Activated T-cell treated with anti-CD3 and anti-CD28 coated beads for 48 hours (primary cell): ENCODE results near the gene HHEX.
"Not testable (repeated sequence)": the region's sequence is repeated elsewhere in the genome, so short reads cannot be mapped to it uniquely, and the experiment has no call there.

Experiments used
- DNase-seq: peaks from one replicate; pipeline ENCODE4 v3.0.0-alpha.2; 2020; ENCODE audit warnings: low read depth

Gene HHEX

DNA sequence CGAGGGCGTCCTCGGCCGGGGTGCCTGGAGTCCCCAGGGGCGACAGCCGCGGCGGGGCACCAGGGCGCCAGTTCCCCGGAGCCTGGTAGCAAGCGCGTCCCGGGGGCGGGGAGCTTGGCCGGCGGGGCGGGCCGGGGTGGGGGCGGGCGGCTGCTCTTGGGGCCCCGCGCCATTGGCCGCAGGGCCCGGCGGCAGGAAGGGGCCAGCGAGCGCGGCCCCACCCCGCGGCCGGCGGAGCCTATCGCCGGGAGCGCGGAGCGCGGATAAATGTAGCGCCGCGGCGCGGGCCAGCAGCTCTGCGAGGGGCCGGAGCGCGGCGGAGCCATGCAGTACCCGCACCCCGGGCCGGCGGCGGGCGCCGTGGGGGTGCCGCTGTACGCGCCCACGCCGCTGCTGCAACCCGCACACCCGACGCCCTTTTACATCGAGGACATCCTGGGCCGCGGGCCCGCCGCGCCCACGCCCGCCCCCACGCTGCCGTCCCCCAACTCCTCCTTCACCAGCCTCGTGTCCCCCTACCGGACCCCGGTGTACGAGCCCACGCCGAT, at the start of gene HHEX:
TSS of gene HHEX (plus strand) at position 293 of the 548 bp plus-strand sequence. CDS start at position 325, 32 bp downstream.
- no peak for DNase-seq

DNA sequence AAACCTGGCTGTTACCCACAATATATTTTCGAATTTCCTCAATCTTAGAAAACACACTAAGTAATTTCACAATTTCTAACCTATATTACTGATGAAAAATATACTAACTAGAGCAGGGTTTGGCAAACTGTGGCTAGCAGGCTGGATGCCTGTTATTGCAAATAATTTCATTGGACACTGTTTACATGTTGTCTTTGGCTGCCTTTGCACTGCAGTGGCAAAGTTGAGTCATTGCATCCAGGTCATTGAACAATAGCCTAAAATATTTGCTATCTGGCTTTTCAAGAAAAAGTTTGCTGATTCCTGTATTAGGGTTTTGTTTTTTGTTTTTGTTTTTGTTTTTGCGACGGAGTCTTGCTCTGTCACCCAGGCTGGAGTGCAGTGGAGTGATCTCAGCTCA, 49.6 kb upstream of the HHEX start:
- no peak for DNase-seq

DNA sequence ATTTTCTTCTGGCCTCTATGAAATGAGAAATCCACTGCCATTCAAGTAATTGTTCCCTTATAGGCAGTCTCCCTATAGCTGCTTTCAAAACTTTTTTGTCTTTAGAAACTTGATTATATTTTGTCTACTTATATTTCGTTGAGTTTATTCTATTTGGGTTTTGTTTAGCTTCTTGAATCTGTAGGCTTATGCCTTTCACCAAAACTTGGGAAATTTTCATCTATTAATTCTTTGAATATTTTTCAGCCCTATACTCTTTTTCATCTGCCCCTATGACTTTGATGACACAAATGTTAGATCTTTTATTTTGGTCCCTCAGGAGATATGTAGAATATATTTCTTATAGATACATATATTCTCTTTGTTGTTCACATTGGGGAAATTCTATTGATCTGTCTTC, 48.3 kb upstream of the HHEX start:
- DNase-seq = no peak

DNA sequence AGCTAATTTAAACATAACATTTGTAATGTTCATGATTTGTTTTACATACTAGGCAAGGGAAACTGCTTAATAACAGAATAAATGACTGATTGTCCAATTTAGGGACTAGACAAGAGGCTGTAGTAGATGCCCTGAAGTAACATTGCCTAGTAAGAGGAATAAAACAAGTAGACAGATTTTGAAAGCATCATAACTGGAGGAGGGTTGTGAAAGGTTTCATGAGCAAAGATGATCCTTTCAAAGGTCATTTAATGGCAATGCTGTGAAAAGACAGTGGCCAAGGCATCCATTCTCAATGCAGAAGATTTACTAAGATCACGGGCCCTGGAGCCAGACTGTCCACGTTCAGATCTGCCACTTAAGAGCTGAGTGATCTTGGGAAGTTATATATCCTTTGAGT, 44.8 kb upstream of the HHEX start:
- DNase-seq = no peak

DNA sequence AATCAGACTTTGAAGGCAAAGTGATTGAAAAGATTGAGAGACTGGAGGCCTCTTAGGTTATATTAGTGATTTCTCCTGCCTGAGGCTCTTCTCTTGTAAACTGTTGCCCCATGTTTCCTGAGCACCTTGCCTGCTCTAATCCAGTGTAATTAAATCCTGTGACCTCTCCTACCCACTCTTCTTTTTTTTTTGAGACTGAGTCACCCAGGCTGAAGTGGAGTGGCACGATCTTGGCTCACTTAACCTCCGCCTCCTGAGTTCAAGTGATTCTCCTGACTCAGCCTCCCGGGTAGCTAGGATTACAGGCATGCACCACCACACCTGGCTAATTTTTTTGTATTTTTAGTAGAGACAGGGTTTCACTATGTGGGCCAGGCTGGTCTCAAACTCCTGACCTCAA, 38.9 kb upstream of the HHEX start:
- not testable (repeated sequence) for DNase-seq

DNA sequence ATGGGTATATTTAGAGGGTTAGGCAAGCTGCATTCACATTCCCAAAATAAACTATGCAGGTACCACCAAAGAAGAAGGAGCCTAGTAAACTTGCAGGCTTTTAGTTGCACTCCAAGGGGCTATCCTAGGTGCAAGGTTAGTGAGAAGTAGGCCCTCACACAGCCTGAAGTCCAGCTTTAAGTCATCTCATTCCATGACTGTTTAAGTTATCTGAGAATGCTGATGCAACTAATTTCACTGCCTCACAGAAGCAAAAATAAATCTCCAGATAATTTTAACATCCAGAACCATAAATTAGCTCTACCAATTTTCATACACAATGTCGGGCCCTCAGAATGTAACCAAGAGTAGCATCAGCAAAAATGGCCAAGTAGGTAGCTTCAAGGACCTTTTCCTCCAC, 34.3 kb upstream of the HHEX start:
- DNase-seq = no peak

DNA sequence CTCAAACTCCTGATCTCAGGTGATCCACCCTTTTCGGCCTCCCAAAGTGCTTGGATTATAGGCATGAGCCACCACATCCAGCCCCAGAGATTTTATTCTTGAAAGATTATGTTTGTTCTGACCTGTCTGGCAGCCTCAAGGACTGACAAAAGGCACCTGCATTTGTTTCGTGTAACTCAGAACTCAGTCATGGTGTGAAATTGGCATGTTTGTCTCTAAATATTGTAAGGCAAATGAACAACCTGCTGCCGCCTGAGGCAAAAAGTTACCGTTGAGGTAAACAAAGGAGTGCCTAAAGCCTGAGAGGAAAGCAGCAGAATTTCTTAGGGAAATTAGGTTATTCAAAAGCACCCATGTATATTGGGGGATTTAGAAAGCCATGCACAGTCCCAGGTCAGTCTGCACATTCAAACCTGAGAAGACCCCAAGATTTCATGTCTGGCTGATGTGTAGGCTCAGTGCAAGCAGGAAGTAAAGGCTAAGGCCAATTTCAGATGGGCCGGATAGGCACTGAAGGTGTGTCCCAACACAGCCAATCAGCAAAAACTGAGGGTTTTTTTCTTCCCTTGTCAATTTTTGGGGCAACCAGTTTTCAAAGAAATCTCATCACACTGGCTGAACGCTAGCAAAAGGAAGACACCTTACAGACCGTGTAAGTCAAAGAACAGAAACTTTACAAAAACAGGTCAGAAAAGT, 33.3 kb upstream of the HHEX start:
- DNase-seq = no peak

DNA sequence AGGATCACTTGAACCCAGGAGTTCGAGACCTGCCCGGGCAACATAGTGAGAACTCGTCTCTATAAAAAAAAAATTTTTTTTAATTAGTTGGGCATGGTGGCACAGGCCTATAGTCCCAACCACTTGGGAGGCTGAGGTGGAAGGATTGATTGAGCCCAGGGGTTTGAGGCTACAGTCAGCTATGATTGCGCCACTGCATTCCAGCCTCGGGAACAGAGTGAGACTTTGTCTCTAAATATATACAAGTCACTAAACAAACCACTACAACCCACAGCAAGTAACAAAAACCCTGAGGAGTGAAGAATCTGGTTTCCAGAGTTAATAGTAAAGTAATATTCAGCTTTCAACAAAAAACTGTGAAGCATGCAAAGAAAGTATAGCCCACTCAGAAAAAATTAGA, 32.7 kb upstream of the HHEX start:
- no peak for DNase-seq

DNA sequence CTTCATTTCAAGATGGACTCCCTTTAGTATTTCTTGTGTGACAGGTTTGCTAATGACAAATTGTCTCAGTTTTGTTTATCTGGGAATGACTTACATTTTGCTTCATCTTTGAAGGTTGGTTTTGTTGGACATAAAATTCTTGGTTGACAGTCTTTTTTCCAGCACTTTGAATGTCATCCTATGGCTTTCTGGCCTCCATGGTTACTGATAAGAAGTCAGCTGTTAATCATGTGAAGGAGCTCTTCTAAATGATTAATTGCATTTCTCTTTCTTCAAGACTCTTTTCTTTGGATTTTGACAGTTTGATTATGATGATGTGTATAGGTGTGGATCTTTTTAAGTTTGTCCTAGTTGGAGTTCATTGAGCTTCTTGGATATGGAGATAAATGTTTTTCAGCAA, 26.9 kb upstream of the HHEX start:
- DNase-seq = no peak

DNA sequence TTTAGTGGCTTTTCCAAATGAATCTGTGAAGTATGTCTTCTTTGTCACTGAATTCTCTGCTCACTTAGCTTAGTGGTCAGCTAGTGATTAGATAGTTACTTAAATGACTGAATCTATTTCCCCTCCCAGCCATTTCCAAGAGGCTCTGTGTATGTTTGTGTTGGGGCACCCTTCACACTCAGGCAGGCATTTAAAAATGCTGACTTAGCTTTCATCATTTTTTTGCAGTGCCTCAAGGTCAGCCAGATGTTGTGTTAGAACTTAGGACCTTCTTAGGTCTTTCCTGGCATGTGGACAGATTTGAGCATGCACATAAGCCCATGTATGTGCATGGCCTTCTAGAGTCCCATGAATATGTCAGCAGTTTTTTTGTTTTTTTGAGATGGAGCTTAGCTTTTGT, 25.4 kb upstream of the HHEX start:
- DNase-seq = no peak

DNA sequence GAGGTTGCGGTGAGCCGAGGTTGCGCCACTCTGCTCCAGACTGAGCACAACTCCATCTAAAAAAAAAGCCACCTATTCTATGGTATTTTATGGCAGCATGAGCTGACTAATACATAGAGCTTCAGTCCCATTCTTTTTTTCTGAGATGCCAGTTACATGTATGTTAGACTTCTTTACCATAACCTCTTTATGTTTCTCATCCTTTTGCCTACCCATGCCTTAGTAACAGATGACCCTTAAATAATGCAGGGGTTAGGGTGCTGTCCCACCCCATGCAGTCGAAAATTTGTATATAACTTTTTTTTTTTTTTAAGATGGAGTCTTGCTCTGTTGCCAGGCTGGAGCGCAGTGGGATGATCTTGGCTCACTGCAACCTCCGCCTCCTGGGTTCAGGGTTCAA, 22.7 kb upstream of the HHEX start:
- no peak for DNase-seq

DNA sequence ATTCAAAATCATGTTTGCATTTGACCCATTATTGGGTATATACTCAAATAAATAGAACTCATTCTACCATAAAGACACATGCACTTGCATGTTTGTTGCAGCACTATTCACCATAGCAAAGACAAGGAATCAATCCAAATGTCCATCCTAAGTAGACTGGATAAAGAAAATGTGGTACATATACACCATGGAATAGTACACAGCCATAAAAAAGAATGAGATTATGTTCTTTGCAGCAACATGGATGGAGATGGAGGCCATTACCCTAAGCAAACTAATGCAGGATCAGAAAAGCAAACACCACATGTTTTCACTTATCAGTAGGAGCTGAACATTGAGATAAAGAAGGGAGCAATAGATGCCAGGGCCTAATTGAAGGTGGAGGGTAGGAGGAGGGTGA, 12.0 kb upstream of the HHEX start:
- DNase-seq = no peak

DNA sequence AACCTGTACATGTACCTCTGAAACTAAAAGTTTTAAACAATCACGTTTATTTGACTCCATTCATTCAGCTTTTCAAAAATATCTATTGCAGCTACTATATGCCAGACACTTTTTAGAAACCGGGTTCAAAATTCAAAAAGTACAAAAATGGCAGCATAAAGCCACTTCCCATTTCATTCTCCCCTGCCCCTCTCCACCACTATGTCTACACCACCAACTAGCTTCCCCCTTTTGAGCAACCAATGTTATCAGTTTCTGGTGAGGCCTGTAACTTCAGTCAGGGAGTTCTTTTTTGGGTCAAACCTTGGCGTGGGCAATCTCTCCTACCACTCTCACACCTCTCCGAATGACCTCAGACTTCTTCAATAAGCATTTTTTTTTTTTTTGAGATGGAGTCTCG, 11.5 kb upstream of the HHEX start:
- no peak for DNase-seq

DNA sequence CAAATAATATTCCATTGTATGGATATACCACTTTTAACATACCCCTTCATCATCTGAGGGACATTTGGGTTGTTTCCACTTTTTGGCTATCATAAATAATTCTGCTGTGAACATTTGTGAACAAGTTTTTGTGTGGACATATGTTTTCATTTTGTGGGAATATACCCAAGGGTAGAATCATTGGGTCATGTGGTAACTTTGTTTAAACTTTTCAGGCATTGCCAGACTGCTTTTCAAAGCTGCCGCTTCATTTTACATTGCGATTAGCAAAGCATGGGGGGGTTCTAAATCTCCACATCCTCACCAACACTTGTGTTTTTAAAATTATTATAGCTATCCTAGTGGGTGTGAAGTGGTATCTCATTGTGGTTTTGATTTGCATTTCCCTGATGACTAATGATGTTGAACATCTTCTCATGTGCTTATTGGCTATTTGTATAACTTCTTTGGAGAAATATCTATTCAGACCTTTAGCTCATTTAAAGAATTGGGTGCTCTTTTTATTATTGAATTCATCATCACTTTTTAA, 8.4 kb upstream of the HHEX start:
- DNase-seq = no peak

DNA sequence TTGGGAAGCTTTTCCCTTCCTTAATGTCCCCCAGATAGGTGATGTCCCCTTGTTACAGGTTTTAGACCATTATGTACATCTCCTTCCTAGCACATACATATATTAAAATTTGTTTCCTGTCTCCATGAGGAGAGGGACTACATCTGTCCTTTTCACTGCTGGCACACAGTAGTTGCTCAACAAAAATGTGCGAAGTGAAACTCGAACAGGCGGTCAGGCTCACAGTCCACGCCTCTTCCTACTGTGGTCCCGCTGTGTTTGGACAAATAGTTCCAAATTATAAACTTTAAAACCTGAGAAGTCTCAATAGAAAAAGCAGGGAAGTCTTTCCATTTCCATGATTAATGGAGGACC, 1.2 kb upstream of the HHEX start:
- DNase-seq = no peak

DNA sequence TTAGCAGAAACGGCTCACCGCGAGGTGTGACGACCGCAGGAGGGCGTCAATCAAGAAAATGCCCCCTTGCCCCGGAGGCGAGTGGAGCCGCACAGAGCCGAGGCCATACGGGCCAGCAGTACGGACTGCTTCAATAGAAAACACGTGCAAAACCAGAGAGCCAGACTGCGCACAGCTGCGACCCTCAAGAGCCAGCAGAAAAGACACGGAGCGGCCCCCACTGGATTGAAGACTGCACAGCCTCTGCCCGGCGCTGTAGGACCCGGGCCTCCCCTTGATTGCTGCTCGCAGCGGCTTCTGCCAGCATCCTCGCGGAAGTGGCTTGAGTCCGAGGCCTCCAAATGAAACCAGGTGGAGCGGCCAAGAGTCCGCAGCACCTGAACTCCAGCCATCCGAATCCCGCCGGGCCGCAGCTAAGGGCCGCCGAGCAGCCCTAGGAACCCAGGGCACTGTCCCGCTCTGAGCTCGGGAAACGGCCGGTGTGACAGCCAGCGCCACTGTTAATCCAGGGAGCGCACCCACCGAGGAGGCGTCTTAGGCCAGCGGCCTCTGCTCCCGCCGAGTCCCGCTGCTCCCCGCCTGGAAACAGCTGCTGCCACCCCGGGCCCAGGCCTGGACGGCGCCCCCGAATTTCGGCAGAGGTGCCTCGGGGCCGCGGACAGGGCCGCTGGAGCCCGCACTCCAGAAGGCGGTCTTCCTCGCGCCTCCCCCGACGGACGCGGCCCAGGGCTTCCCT, 660 bp upstream of the HHEX start:
- DNase-seq = no peak

DNA sequence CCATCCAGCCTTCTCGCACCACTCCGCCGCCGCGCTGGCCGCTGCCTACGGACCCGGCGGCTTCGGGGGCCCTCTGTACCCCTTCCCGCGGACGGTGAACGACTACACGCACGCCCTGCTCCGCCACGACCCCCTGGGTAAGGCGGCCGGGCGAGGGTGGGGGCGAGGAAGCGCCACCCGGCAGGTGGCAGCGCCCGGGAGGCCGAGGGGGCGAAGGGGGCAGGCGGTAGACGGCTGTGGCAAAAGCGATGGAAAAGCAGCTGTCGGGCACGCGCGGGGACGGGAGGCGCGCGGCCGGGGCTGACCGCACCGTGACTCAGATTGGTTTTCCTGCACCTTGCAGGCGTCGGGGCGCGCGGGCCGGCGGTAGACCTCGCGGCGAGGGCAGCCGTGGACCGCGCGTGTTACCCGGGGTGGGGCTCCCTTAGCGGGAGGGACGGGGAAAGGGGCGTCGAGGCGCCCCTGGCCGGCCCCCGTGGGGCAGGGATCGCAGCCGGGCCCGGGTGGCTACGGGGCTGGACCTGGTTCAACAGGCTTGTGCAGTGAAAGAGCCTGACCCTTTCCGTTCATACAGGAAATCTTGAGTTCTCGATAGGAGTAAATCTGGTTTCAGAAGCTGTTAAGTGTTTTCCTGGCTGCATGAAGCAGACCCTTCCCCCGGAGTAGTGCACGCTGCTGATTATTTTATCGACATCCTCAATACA, 608 bp downstream of the HHEX start:
- peak; percentile 57 for DNase-seq

DNA sequence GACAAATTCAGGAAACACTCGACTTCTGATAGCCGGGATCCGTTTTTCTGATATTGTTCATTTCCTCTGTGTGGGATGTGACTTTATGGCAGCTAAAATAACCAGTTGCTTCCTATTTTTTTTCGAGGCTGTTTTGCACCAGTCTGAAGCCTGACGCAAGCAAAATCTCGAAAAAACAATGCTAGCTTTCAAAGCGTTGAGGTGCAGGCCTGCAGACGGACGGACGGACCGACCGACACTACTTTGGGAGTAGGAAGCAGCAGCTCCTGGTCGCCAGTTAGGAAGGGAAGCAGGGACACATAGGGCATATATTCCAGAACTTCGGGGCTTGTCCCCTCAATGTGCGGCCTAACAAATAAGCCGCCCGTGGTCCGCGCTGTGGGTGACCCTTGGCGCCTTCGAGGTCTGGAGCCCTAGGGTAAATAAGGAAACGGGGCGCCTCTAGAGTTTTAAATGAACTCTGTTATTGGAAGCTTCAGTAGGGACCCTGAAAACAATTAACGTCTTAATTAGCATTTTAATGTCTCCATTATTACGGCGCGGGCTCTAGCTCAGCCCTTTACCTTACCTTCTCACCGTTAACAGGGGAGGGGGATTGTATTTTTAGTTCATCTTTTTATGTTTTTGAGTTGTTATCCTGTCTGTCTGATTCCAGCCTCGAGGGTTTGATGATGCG, 1.3 kb downstream of the HHEX start:
- DNase-seq = no peak

DNA sequence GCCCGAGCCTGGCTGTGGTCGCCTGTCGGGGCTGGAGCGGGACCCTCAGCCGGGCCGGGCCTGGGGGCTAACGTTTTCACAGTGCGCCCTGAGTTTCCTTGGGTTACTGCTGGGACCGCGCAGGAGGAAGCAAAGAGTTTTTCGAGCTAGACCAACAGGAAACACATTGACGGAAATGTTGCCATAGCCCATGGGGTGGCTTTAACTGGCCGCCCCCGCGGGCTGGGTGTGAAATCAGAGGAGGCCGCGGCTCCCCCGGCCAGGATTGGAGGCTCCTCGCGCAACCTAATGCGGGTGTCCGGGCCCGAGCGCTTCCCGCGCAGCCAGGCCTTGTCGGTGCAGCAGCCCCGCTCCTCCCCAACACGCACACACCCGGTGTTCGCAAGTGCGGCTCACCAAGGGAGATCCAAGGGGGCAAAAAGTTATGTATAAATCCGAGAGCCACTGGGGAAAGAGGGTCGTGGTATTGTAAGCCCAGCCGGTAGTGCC, 1.9 kb downstream of the HHEX start:
- DNase-seq = no peak

DNA sequence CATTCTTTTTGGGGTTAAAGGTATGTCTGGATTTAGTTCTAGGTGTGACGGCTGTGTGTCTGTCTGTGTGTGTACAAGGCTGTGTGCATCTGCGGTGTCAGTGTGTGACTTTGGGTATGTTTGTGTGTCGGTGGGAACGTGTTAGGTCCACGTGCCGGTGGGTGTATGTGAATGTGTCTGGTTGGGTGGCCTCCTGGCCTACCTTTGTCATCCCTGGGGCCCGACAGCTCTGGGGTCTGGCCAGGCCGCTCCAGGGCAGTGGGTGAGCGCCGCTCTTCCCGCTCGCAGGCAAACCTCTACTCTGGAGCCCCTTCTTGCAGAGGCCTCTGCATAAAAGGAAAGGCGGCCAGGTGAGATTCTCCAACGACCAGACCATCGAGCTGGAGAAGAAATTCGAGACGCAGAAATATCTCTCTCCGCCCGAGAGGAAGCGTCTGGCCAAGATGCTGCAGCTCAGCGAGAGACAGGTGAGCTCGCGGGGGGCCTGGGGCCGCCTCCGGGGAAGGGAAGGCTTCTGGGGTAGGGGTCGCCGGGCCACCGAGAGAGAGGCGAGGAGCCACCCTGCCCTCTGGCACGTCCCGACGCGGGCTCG, 2.4 kb downstream of the HHEX start:
- DNase-seq = no peak

DNA sequence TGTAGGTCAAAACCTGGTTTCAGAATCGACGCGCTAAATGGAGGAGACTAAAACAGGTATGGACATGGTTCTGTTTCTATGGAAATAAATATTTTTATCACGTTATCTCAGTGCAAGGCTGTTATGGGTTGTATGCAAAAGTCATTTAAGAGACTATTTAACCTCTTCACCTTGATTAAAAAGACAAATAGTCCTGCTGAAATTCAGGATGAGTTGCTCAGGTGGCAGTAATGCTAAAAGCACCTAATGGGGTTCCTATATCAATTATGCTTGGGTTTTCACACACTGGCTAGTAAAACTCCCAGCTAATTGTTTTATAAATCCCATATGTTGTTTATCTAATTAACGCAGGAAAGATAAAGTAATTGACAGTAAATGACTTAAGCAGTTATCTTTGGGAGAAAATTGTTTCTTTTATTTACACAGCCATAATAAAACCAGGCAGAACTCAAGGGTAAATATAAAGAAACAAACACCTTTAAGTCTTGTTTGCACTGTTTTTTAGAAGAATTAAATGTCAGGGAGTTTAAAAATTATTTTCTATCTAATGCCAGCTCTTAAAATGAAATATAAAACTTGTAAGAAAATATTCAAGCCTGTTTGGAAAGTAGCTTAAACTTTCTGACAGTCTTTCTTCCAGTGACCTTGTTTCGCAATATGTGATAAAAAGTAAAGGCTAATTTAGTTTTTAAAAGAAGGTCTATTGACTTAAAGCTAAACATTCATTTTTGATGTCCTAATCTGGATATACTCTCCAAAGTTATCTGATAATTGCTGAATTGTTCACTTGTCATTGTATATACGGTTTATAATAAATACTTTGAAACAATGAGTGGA, 3.2 kb downstream of the HHEX start:
- DNase-seq = no peak
